K562 (cell line): ENCODE measurements around the gene FKBP7. TPM values are rescaled to one million over a fixed set of nuclear protein-coding genes. Genes with fewer than 3 reads are reported as not detected.

ENCODE experiments used
- ATAC-seq: fragments of 200-7000 bp; cut with Tn5 transposase; 3 replicates; pipeline ENCODE4 v1.9.1; 2020; ENCODE audit warnings: moderate library complexity
- BruUV-seq: library from RNA; stranded (reverse); fragments of 400-500 nt; replicated peaks from 2 replicates; lab custom pipeline; 2021; lab: Mats Ljungman, UMichigan
- CTCF ChIA-PET: fragments of 300-600 bp; formaldehyde crosslinking; extraction: SDS; loops from one replicate; lab custom pipeline; 2021; ENCODE audit warnings: low intra/inter-chr PET ratio; lab: Yijun Ruan, JAX
- POLR2A ChIA-PET: fragments of 300-600, 350-650 bp; sonication (Branson Sonifier 250); formaldehyde crosslinking; extraction: SDS; loops from one replicate; lab custom pipeline; 2021; ENCODE audit warnings: antibody characterized with exemption, inconsistent platforms; lab: Yijun Ruan, JAX
- DNase-seq, 4 experiments: peaks; one replicate each; pipeline versions ENCODE4 v3.0.0 to v3.0.0-alpha.2; 2011 to 2018; ENCODE audit warnings: low spot score in 3 of 4, mixed read lengths in 3 of 4; ENCODE audit errors: extremely low read depth in 1 of 4
- FAIRE-seq: peaks from 2 replicates; lab custom pipeline; 2011; peaks lifted over from hg19 to GRCh38; lab: Jason Lieb, UNC
- H2AFZ ChIP-seq: 2 replicates; pipeline ENCODE4 v1.6.0; 2011; ENCODE audit warnings: low read depth, low read length, control low read depth, inconsistent platforms
- H3K27ac ChIP-seq: fragments of 200-600 bp; 3 replicates; pipeline ENCODE4 v1.8.0; 2011; ENCODE audit warnings: low read depth, mild to moderate bottlenecking, control low read depth, inconsistent platforms, low read length, moderate library complexity, mixed read lengths; ENCODE audit errors: extremely low read depth
- H3K27me3 ChIP-seq, 2 experiments: fragments of 300-600 bp in 1 of 2; 2 replicates in 1 of 2; 3 replicates in 1 of 2; pipeline versions ENCODE4 v1.6.0 to v1.8.0; 2011; ENCODE audit warnings: inconsistent platforms in 2 of 2, low read length in 2 of 2, mild to moderate bottlenecking in 1 of 2, mixed read lengths in 1 of 2, moderate library complexity in 1 of 2; ENCODE audit not compliant: control insufficient read depth in 2 of 2, insufficient read depth in 2 of 2
- H3K36me3 ChIP-seq: fragments of 300-600 bp; 3 replicates; pipeline ENCODE4 v1.8.0; 2011; ENCODE audit warnings: mild to moderate bottlenecking, low read length, inconsistent platforms; ENCODE audit not compliant: control insufficient read depth, insufficient read depth
- H3K4me1 ChIP-seq, 2 experiments: fragments of 200-600 bp in 1 of 2; replicated peaks in 1 of 2; 2 replicates in 1 of 2; 3 replicates in 1 of 2; pipeline versions ENCODE4 v1.5.1 to v1.8.0; 2011; ENCODE audit warnings: inconsistent platforms in 2 of 2, low read length in 2 of 2, mild to moderate bottlenecking in 1 of 2, mixed read lengths in 1 of 2, moderate library complexity in 1 of 2; ENCODE audit not compliant: control insufficient read depth in 2 of 2, insufficient read depth in 2 of 2
- H3K4me2 ChIP-seq: 2 replicates; pipeline ENCODE4 v1.6.1; 2011; ENCODE audit warnings: low read length, control low read depth, inconsistent platforms, mixed read lengths; ENCODE audit not compliant: insufficient read depth
- H3K4me3 ChIP-seq: fragments of 200-600 bp; sonication (generic), shearing (Covaris generic); 2 replicates; pipeline ENCODE4 v1.5.1; 2016; ENCODE audit warnings: control low read depth, inconsistent platforms
- H3K79me2 ChIP-seq: fragments of 200-600 bp; 3 replicates; pipeline ENCODE4 v1.8.0; 2011; ENCODE audit warnings: low read length, inconsistent platforms; ENCODE audit not compliant: control insufficient read depth, insufficient read depth
- H3K9ac ChIP-seq, 2 experiments: 2 replicates each; pipeline versions ENCODE4 v1.6.0 to v1.6.1; 2011; ENCODE audit warnings: low read depth in 2 of 2, low read length in 2 of 2, control low read depth in 1 of 2, inconsistent platforms in 1 of 2, mild to moderate bottlenecking in 1 of 2, mixed read lengths in 1 of 2; ENCODE audit not compliant: insufficient read depth in 1 of 2
- H3K9me1 ChIP-seq: one replicate; pipeline ENCODE4 v1.6.0; 2011; ENCODE audit warnings: inconsistent platforms, mild to moderate bottlenecking, low read length, moderate library complexity; ENCODE audit not compliant: control insufficient read depth, insufficient read depth
- H3K9me3 ChIP-seq: replicated peaks from 2 replicates; pipeline ENCODE4 v1.5.1; 2011; ENCODE audit warnings: low read depth, low read length, inconsistent platforms; ENCODE audit not compliant: control insufficient read depth, insufficient read depth
- H4K20me1 ChIP-seq: replicated peaks from 2 replicates; pipeline ENCODE4 v1.6.1; 2011; ENCODE audit warnings: low read length, inconsistent platforms, mixed read lengths; ENCODE audit not compliant: control insufficient read depth, insufficient read depth
- ATF7 ChIP-seq: fragments of 450-650 bp; IDR thresholded peaks from 2 replicates; pipeline ENCODE4 v1.7.1; 2014; ENCODE audit warnings: mild to moderate bottlenecking, moderate library complexity
- BHLHE40 ChIP-seq: IDR thresholded peaks from 2 replicates; pipeline ENCODE4 v1.6.1; 2011; ENCODE audit warnings: low read length, improper control_type of control experiment
- CSDE1 ChIP-seq, 2 experiments: fragments of 450-650 bp; IDR thresholded peaks; 2 replicates each; pipeline ENCODE4 v1.6.1; 2016; ENCODE audit warnings: mild to moderate bottlenecking in 1 of 2
- ELF2 ChIP-seq: fragments of 250-450 bp; sonication (Bioruptor Pico); IDR thresholded peaks from 2 replicates; pipeline ENCODE4 v1.5.0; 2021; ENCODE audit warnings: mild to moderate bottlenecking
- ETV5 ChIP-seq: sonication (generic); formaldehyde crosslinking; IDR thresholded peaks from 2 replicates; pipeline ENCODE4 v1.4.0; 2020; ENCODE audit warnings: low read depth, mild to moderate bottlenecking, missing genetic modification reagents
- MEIS2 ChIP-seq: fragments of 450-650 bp; IDR thresholded peaks from 2 replicates; pipeline ENCODE4 v1.6.1; 2014; ENCODE audit warnings: mild to moderate bottlenecking; ENCODE audit not compliant: partially characterized antibody
- PHF8 ChIP-seq: fragments of 200-600 bp; sonication (generic); IDR thresholded peaks from 2 replicates; pipeline ENCODE4 v1.6.1; 2012; ENCODE audit warnings: mixed run types, mild to moderate bottlenecking, inconsistent platforms, low read length, moderate library complexity, borderline replicate concordance
- PYGO2 ChIP-seq: fragments of 450-650 bp; IDR thresholded peaks from 2 replicates; pipeline ENCODE4 v1.6.1; 2016; ENCODE audit warnings: mild to moderate bottlenecking, missing genetic modification characterization, moderate library complexity, missing compliant biosample characterization
- SMARCC2 ChIP-seq: fragments of 450-650 bp; IDR thresholded peaks from 2 replicates; pipeline ENCODE4 v1.6.1; 2017; ENCODE audit warnings: antibody characterized with exemption, moderate library complexity, mild to moderate bottlenecking, low read depth
- ZC3H11A ChIP-seq: IDR thresholded peaks from 2 replicates; pipeline ENCODE4 v1.6.1; 2012; ENCODE audit warnings: low read depth, low read length, improper control_type of control experiment
- ZNF174 ChIP-seq: fragments of 250-450 bp; sonication (Bioruptor Pico); IDR thresholded peaks from 2 replicates; pipeline ENCODE4 v1.4.0; 2020; ENCODE audit warnings: mild to moderate bottlenecking
- ZNF316 ChIP-seq: fragments of 450-650 bp; IDR thresholded peaks from 2 replicates; pipeline ENCODE4 v1.6.1; 2016
- WGBS: fragments of 100-300 bp; shearing (Covaris generic); methylation state at CpG from one replicate; pipeline ENCODE4 v1.1.6; 2016; ENCODE audit warnings: low coverage, mixed read lengths; ENCODE audit not compliant: insufficient coverage; ENCODE audit errors: missing lambda C conversion rate; 5-methylcytosine and 5-hydroxymethylcytosine counted together
- in situ Hi-C: fragments of 300-500 bp; cut with MboI; formaldehyde crosslinking; loops from 4 replicates; pipeline ENCODE4 v1.15.0; 2018; ENCODE audit warnings: inconsistent platforms, mixed read lengths
- intact Hi-C: fragments of 100-400 bp; cut with micrococcal nuclease; formaldehyde crosslinking; loops from 2 replicates; pipeline ENCODE4 v1.14.2; 2022
- polyA plus RNA-seq, 8 experiments: library from polyadenylated mRNA; depleted of rRNA in 4 of 8; stranded (reverse) in 5 of 8; unstranded in 3 of 8; fragments of >200 nt; fragmentation: Nextera tagmentation in 2 of 8; fragmentation: Illumina TruSeq in 1 of 8; extraction: Ambion mirVana in 2 of 8; extraction: Trizol in 1 of 8; gene quantifications; 2 replicates each; pipeline versions ENCODE4 v1.2.1 to v1.2.3, GENCODE V29; 2011 to 2014; ENCODE audit warnings: inconsistent platforms in 1 of 8, missing spikeins in 1 of 8
- total RNA-seq, 7 experiments: library from RNA; depleted of rRNA in 6 of 7; stranded (reverse); fragments of >200 nt in 6 of 7; fragmentation: Illumina TruSeq in 2 of 7; extraction: Trizol in 2 of 7; gene quantifications; 2 replicates each; pipeline versions ENCODE4 v1.2.1 to v1.2.3, GENCODE V29; 2011 to 2021; ENCODE audit warnings: low replicate concordance in 1 of 7
- TF ChIP-seq, protein P1 (sequence below): sonication (generic); formaldehyde crosslinking; IDR thresholded peaks from 2 replicates; pipeline ENCODE4 v1.9.0; 2022; ENCODE audit warnings: mild to moderate bottlenecking, missing genetic modification reagents
- TF ChIP-seq, protein P2 (sequence below), 2 experiments: IDR thresholded peaks in 1 of 2; conservative IDR thresholded peaks in 1 of 2; 2 replicates each; pipeline ENCODE4 v1.6.1; 2016; ENCODE audit warnings: low read depth in 2 of 2, mild to moderate bottlenecking in 1 of 2, missing compliant biosample characterization in 1 of 2, missing genetic modification characterization in 1 of 2, moderate library complexity in 1 of 2

Gene FKBP7
- total and polyA plus RNA-seq, 9 of the 15 experiments (the other 6 are each of a cell fraction or from before 2014, with no cell fraction given) = 6.1 to 23.2 (median 19.0) TPM

DNA sequence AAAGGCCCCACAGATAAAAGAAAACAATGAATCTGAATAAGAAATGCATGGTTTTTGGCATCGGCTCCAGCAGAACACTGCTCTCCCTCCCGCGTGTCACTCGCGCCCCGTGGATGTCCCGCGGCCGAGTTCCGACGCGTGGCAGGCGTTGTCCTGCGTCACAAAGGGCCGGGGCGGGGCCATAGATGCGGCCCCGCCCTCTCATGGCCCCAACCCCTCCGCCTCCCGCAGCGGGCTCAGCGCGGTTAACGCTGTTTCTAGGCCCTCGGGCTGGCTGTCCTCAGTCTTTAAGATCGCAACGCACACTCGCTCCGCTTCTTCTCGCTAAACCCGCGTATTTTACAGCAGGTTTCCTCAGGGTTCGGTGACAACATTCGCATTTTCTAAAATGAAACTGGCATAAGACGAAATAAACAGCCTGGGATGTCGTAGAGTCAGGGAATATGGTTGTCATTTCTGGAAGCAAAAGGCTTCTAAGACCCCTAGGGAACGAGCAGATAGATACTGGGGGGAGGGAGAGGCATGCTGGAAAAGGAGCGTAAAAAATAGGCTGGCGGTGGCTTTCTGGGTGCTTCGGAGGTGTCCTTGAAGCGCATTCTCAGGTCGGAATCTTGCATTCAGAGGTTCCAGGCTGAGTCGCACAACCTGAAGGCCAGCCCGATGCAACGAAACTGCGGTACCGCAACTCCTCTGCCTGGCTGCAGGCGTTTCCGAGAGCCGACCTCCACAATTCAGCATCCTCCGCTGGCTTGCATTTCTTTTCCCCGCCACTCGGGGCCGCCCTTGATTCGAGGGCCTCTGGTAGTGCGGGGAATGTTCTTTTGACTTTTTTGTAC, at the start of gene FKBP7 (continued):
- TF ChIP-seq ETV5 (CRISPR knock-in tag) = peak; percentile 45; the same call in 1 of the 2 replicates
- 0 out of 2 replicates have a peak, but pooled peaks have one; percentile 55 for TF ChIP-seq ELF2
- peak; percentile 45; the same call in 1 of the 2 replicates for TF ChIP-seq BHLHE40
- TF ChIP-seq PHF8 = peak; percentile 94
- no peak for TF ChIP-seq PYGO2 (tag)
- peak; percentile 48; the same call in 1 of the 2 replicates for TF ChIP-seq ATF7
- TF ChIP-seq ZC3H11A = 0 out of 2 replicates have a peak, but pooled peaks have one; percentile 27

DNA sequence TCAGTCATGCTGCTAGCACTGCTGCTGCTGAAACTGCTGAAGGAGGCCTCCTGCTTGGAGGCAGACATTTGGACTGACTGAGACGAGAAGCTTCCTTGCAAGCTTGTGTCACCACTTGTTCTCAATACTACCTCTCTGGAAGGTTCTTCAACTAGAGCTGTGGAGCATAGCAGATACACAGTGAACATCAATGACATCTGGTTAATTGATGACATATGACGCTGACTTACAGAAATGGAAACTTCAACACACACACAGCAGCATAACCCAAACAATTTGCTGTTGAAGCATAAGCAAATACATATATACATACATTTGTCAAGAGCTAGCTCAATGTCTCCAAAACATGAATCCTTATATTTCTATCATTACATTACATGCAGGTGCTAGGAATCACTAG, 49.2 kb upstream of the FKBP7 start:
- Histone ChIP-seq H2AFZ (no peak overlapping the region), H3K4me3 (no peak overlapping the region), H3K4me1 (peaks cover 0 to 2% of the 10 kb centered on the region in 2 experiments; a peak in 1 of 5 replicates), H3K9me3 (no peaks in the 10 kb centered on the region; the same call in 1 of the 2 replicates), H3K9ac (peak overlapping the region in 1 of 2 experiments; percentile 32; a peak in 1 of 4 replicates), H3K79me2 (peaks cover 76% of the 10 kb centered on the region), H3K27ac (no peak overlapping the region), H3K4me2 (no peak overlapping the region), H3K9me1 (no peaks in the 10 kb centered on the region)
- WGBS = 65% methylated on average over 2 of the region's 2 CpGs
- in situ Hi-C loops = no loop called here
- ChIA-PET POLR2A (interaction anchor here (1.0 to 1.3 kb wide), 3 partner anchors 11 to 16 kb away, joined by 3 read pairs; no protein-coding TSS in a partner anchor), CTCF (no interaction called here)
- BruUV-seq = no TSS peak
- intact Hi-C loops = no loop called here
- DNase-seq = no peak
- FAIRE-seq = no peak
- no peak for ATAC-seq
- TF ChIP-seq ZNF174 = no peak
- TF ChIP-seq ZNF316 = 0 out of 2 replicates have a peak, but pooled peaks have one; percentile 13
- TF ChIP-seq CSDE1 (IDR thresholded peaks at IDR 0.05) = 0 out of 4 replicates have a peak, but pooled peaks of 1 of the 2 experiments have one; percentile 9
- peak; percentile 45 for TF ChIP-seq MEIS2
- TF ChIP-seq, protein P1, sequence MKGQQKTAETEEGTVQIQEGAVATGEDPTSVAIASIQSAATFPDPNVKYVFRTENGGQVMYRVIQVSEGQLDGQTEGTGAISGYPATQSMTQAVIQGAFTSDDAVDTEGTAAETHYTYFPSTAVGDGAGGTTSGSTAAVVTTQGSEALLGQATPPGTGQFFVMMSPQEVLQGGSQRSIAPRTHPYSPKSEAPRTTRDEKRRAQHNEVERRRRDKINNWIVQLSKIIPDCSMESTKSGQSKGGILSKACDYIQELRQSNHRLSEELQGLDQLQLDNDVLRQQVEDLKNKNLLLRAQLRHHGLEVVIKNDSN (CRISPR knock-in tag) = no peak
- no peak for TF ChIP-seq SMARCC2
- TF ChIP-seq, protein P2, sequence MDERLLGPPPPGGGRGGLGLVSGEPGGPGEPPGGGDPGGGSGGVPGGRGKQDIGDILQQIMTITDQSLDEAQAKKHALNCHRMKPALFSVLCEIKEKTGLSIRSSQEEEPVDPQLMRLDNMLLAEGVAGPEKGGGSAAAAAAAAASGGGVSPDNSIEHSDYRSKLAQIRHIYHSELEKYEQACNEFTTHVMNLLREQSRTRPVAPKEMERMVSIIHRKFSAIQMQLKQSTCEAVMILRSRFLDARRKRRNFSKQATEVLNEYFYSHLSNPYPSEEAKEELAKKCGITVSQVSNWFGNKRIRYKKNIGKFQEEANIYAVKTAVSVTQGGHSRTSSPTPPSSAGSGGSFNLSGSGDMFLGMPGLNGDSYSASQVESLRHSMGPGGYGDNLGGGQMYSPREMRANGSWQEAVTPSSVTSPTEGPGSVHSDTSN (CRISPR knock-in tag; IDR thresholded peaks at IDR 0.05; ENCODE audit: low read depth) = no peak
- TF ChIP-seq, protein P2 (tag; conservative IDR thresholded peaks at IDR 0.05; ENCODE audit: low read depth) = peak; percentile 47; the same call in 1 of the 2 replicates
- TF ChIP-seq, all 486 proteins: peak for 4
- no peaks in the 10 kb centered on the region for H3K27me3 ChIP-seq
- peaks cover 4% of the 10 kb centered on the region for H4K20me1 ChIP-seq
- H3K36me3 ChIP-seq = peaks cover 16% of the 10 kb centered on the region; the same call in 2 of the 3 replicates
